Adrenal gland (tissue), 12 donors: ENCODE measurements around the gene CCDC6. TPM values are rescaled to one million over a fixed set of nuclear protein-coding genes. Genes with fewer than 3 reads are reported as not detected.

Experiments used
- DNase-seq, 7 donors: peaks; one replicate each; pipeline ENCODE4 v3.0.0-alpha.2; 2019 to 2020
- H3K27ac ChIP-seq, 5 donors: fragments of 200-600 bp; sonication (generic) in 4 of 5; 1 replicate in 3 of 5; 2 replicates in 2 of 5; pipeline versions ENCODE4 v1.5.1 to v1.8.0; 2016 to 2020; ENCODE audit warnings: mild to moderate bottlenecking in 1 of 5
- H3K27me3 ChIP-seq: fragments of 200-600 bp; 2 replicates; pipeline ENCODE4 v1.8.0; 2021
- H3K36me3 ChIP-seq, 2 donors: fragments of 200-600 bp; replicated peaks in 1 of 2; 1 replicate in 1 of 2; 2 replicates in 1 of 2; pipeline versions ENCODE4 v1.5.1 to v1.8.0; 2018 to 2022
- H3K4me1 ChIP-seq, 2 donors: fragments of 200-600 bp; replicated peaks in 1 of 2; 1 replicate in 1 of 2; 2 replicates in 1 of 2; pipeline versions ENCODE4 v1.5.1 to v1.8.0; 2018 to 2021
- H3K4me3 ChIP-seq, 4 donors: fragments of 200-600 bp; sonication (generic) in 3 of 4; one replicate each; pipeline ENCODE4 v1.5.1; 2016 to 2018
- H3K9me3 ChIP-seq, 3 donors: fragments of 200-600 bp; sonication (generic) in 1 of 3; replicated peaks in 1 of 3; 1 replicate in 2 of 3; 2 replicates in 1 of 3; pipeline versions ENCODE4 v1.5.1 to v1.8.0; 2016 to 2021
- POLR2A ChIP-seq, 2 donors: fragments of 450-650 bp; IDR thresholded peaks; one replicate each; pipeline ENCODE4 v1.6.1; 2017; ENCODE audit warnings: antibody characterized with exemption in 2 of 2, mild to moderate bottlenecking in 2 of 2, moderate library complexity in 1 of 2
- WGBS, 4 donors: extraction: QIAGEN DNeasy Blood & Tissue Kit in 2 of 4; methylation state at CpG; one replicate each; pipeline versions ENCODE4 v1.1.5 to v1.1.7; 2013 to 2017; 5-methylcytosine and 5-hydroxymethylcytosine counted together
- intact Hi-C, 2 donors: fragments of 100-400 bp; cut with DNase I; formaldehyde crosslinking; loops; one replicate each; pipeline versions ENCODE4 v1.14.1 to v1.15.0; 2022 to 2023
- polyA plus RNA-seq, 3 donors: library from polyadenylated mRNA; stranded (reverse); fragments of 200-250 nt in 2 of 3; fragments of 350-450 nt in 1 of 3; fragmentation: Illumina TruSeq in 1 of 3; extraction: RNeasy Lipid Tissue Mini Kit (QIAGEN cat#74804) in 1 of 3; gene quantifications; one replicate each; pipeline ENCODE4 v1.2.3, GENCODE V29; 2013 to 2014
- total RNA-seq, 9 donors: library from RNA; depleted of rRNA in 4 of 9; stranded (reverse); fragments of >200 nt in 4 of 9; fragments of 120-200 nt in 1 of 9; fragmentation: NEBNext Ultra II Directional in 1 of 9; extraction: Animal tissue kit (Norgen Biotek cat#: 25700) in 1 of 9; gene quantifications; one replicate each; pipeline versions ENCODE4 v1.1.0 to v1.2.4, GENCODE V29; 2013 to 2023
- TF ChIP-seq, protein P1 (sequence below), 6 experiments: fragments of 450-650 bp in 4 of 6; fragments of 200-600 bp in 2 of 6; sonication (generic) in 1 of 6; IDR thresholded peaks; 1 replicate in 5 of 6; 2 replicates in 1 of 6; pipeline versions ENCODE4 v1.5.1 to v1.8.0; 2016 to 2021; ENCODE audit warnings: antibody characterized with exemption in 6 of 6, mild to moderate bottlenecking in 2 of 6, moderate library complexity in 1 of 6
- donor health status: healthy with polysubstance abuse.
- donor health status: Bipolar disorder and iron deficiency.
- donor health status: DM: yes; HTN: yes; CAD: no.
- donor health status: DM: no; HTN: no; CAD: no.
- donor health status: DM: no; HTN: no; CAD: no.
- donor health status: DM: yes; HTN: yes; CAD: no.

The CCDC6 gene
- total and polyA plus RNA-seq, 12 donors = 7.1 to 53.3 (median 32.9) TPM

GRCh38 chr10:59807629-59808620, 98.4 kb downstream of the CCDC6 start:
- H3K27me3 ChIP-seq = no peaks in the 10 kb centered on the region
- TF ChIP-seq POLR2A (IDR thresholded peaks at IDR 0.05) = no peak
- TF ChIP-seq, protein P1, sequence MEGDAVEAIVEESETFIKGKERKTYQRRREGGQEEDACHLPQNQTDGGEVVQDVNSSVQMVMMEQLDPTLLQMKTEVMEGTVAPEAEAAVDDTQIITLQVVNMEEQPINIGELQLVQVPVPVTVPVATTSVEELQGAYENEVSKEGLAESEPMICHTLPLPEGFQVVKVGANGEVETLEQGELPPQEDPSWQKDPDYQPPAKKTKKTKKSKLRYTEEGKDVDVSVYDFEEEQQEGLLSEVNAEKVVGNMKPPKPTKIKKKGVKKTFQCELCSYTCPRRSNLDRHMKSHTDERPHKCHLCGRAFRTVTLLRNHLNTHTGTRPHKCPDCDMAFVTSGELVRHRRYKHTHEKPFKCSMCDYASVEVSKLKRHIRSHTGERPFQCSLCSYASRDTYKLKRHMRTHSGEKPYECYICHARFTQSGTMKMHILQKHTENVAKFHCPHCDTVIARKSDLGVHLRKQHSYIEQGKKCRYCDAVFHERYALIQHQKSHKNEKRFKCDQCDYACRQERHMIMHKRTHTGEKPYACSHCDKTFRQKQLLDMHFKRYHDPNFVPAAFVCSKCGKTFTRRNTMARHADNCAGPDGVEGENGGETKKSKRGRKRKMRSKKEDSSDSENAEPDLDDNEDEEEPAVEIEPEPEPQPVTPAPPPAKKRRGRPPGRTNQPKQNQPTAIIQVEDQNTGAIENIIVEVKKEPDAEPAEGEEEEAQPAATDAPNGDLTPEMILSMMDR (IDR thresholded peaks at IDR 0.05) = no peak
- WGBS, 4 donors = 85 to 94% (median 91%) methylated on average over 9 of the region's 9 CpGs
- peaks cover 0 to 63% of the 10 kb centered on the region in 2 donors for H3K36me3 ChIP-seq
- no peak overlapping the region for H3K4me3 ChIP-seq
- H3K27ac ChIP-seq = no peak overlapping the region
- no peaks in the 10 kb centered on the region for H3K9me3 ChIP-seq
- intact Hi-C loops = loop anchor here (2.0 to 5.0 kb wide), 2 partner anchors 179 to 181 kb away; no protein-coding TSS in a partner anchor
- peak in 2 of 7 donors; percentile 15 to 26 for DNase-seq
- H3K4me1 ChIP-seq = peaks cover under 1 to 28% of the 10 kb centered on the region in 2 donors

- peaks cover 16 to 43% of the 10 kb centered on the region in 2 donors for H3K4me1 ChIP-seq
- no peaks in the 10 kb centered on the region for H3K9me3 ChIP-seq
- intact Hi-C loops = loop anchor here in 1 of 2 donors (5.0 kb wide), 1 partner anchor 178 kb away; no protein-coding TSS in a partner anchor
- no peak overlapping the region for H3K27ac ChIP-seq
- H3K27me3 ChIP-seq = no peaks in the 10 kb centered on the region
- peak; percentile 35 to 87 (median 64) for DNase-seq
- no peak overlapping the region for H3K4me3 ChIP-seq
- WGBS, 4 donors = 73 to 94% (median 87%) methylated on average over 6 of the region's 6 CpGs
- TF ChIP-seq, protein P1 (IDR thresholded peaks at IDR 0.05) = peak; percentile 35 to 54 (median 50)
- no peak for TF ChIP-seq POLR2A (IDR thresholded peaks at IDR 0.05)
- H3K36me3 ChIP-seq = peaks cover 0 to 35% of the 10 kb centered on the region in 2 donors
Observed at GRCh38 chr10:59805014-59805413, 101.3 kb downstream of the CCDC6 start.

DNA sequence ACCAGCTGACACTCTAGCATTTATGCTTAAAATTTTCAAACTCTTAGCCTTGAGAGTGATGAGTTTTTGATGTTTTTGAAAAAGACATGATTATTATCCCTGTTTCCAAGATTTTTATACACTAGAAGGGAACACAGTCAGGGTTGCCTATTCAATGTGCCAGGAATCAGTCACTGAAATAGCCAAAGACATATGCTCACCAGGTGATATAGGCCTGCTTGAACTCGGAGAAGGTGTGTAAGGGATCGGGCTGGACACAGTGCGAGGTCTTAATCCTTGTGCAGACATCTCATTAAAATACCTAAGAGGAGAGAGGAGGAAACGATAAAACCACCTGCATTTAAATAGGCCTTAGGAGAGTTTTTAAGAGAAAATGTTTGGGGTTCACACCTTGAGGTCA, 102.1 kb downstream of the CCDC6 start:
- Histone ChIP-seq H3K27ac (no peak overlapping the region), H3K4me3 (no peak overlapping the region), H3K27me3 (no peaks in the 10 kb centered on the region), H3K36me3 (peaks cover 0 to 35% of the 10 kb centered on the region in 2 donors), H3K4me1 (peaks cover 16 to 38% of the 10 kb centered on the region in 2 donors), H3K9me3 (no peaks in the 10 kb centered on the region)
- WGBS, 4 donors = 96 to 97% (median 96%) methylated on average over 4 of the region's 4 CpGs
- no peak for DNase-seq
- intact Hi-C loops = no loop called here
- TF ChIP-seq, protein P1 (IDR thresholded peaks at IDR 0.05) = no peak
- no peak for TF ChIP-seq POLR2A (IDR thresholded peaks at IDR 0.05)

GRCh38 chr10:59803714-59804113, 102.6 kb downstream of the CCDC6 start:
- intact Hi-C loops = no loop called here
- H3K9me3 ChIP-seq = no peaks in the 10 kb centered on the region
- H3K4me3 ChIP-seq = no peak overlapping the region
- TF ChIP-seq, protein P1 (IDR thresholded peaks at IDR 0.05) = no peak
- TF ChIP-seq POLR2A (IDR thresholded peaks at IDR 0.05) = no peak
- H3K36me3 ChIP-seq = peaks cover 0 to 35% of the 10 kb centered on the region in 2 donors
- H3K27me3 ChIP-seq = no peaks in the 10 kb centered on the region
- DNase-seq = peak in 1 of 7 donors; percentile 24
- WGBS, 4 donors = 65 to 80% (median 73%) methylated on average over 1 of the region's 1 CpG
- H3K27ac ChIP-seq = peak overlapping the region in 3 of 5 donors; percentile 27 to 38 (median 34)
- H3K4me1 ChIP-seq = peaks cover 16 to 33% of the 10 kb centered on the region in 2 donors
